ENCODE measurements around the gene IZUMO4. TPM values are rescaled to one million over a fixed set of nuclear protein-coding genes. Genes with fewer than 3 reads are reported as not detected.
A peak's percentile ranks its signal among the peaks of the same experiment; 100 is the strongest.
"Not testable (repeated sequence)": the region's sequence is repeated elsewhere in the genome, so short reads cannot be mapped to it uniquely, and the experiment has no call there.

Gene IZUMO4
- polyA plus RNA-seq, 4 donors = 4.0 to 9.2 (median 7.4) TPM

- DNase-seq (ENCODE audit: low read depth in 4 of 4, low spot score in 2 of 4) = no peak
Observed at GRCh38 chr19:2080336-2080988, 16.3 kb upstream of the IZUMO4 start.

- no peak for DNase-seq (ENCODE audit: low read depth in 4 of 4, low spot score in 2 of 4)
Observed at GRCh38 chr19:2081873-2082810, 14.6 kb upstream of the IZUMO4 start.

DNA sequence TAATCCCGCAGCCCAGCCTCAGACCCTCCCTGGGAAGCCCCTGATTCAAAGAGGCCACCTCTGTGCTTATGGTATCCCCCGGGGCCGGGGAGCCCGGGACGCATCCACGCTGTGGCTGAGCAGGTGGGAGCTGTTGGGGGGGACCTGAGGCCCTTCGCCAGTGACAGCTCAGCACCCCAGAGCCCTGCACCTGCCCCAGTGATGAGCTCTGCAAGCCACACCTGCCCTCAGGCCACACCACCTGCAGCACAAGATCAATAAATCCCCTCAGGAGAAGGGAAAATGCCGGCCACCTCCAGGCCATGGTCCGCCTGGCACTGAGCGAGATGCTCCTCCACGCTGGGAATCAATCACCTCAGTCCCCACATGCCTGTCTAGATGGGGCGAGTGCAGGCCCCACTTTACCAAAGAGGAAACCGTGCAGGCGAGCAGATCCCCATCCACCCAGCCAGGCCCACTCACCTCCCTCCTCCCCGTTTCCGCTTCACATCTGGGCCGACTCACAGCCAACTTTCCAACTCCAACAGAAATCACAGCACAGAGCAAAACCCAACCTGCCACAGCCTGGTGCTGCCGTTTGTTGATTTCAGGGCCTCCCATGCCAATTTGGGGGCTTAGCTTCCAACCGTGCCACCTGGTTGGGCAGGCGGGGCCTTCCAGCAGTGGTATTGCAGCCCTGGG is 13.4 kb upstream of the IZUMO4 start:
- no peak for DNase-seq (ENCODE audit: low read depth in 4 of 4, low spot score in 2 of 4)

DNA sequence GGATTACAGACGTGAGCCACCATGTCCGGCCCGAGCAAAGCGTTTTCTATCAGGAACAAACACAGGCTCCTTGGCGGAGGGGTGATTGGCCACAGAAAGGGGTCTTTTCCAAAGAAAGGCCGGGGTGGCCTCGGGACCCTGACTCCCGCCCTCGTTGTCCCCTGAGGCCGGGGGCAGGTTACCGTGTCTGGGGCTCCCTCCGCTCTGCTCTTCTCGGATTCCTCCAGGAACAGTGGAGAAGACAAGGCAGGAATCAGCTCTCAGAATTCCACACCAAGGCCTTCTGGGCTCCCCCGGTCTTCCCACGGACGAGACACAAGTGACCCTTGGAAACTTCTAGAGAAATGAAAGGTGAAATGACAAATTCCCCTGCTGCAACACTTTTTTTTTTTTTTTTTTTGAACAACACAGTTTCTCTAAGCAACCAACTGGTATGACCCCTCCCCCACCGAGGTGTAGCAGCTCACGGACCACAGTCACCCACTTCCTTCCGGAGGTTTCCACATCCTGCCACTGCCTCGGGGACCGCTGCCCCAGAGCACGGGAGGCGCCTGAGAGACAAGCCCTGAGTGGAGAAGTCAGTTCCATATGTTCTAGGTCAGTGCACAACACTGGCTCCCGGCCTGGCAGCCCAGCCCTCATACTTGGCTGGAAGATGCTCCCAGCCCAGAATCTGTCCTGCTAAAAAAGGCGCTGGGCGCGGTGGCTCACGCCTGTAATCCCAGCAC is 11.6 kb upstream of the IZUMO4 start:
- no peak for DNase-seq (ENCODE audit: low read depth in 4 of 4, low spot score in 2 of 4)

GRCh38 chr19:2086695-2087620 is 9.8 kb upstream of the IZUMO4 start:
- DNase-seq (ENCODE audit: low read depth in 4 of 4, low spot score in 2 of 4) = not testable (repeated sequence)

DNA sequence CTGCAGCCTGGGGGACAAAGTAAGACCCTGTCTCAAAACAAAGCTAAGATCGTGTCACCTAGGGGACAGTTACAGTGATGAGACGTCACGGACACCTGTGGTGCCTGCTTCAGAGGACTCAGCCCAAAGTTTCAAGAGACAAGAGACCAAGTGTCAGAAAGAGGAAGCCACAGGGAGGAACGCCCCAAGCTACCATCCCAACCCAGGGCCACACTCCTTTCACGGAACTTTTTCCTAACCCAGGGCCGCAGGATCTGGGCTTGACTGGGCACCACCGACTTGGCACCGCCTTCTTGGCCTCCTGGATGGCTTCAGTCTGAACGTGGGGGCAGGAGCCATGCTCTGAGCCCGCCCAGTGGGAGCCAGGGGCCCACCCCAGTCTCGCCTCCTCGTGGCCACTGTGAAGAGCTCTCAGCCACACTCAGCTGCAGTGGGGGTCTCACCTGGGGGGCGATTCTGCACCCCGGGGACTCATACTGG is 9.1 kb upstream of the IZUMO4 start:
- DNase-seq (ENCODE audit: low read depth in 4 of 4, low spot score in 2 of 4) = no peak

GRCh38 chr19:2089001-2089711 is 7.6 kb upstream of the IZUMO4 start:
- DNase-seq (ENCODE audit: low read depth in 4 of 4, low spot score in 2 of 4) = no peak

GRCh38 chr19:2089727-2090053 is 7.0 kb upstream of the IZUMO4 start:
- no peak for DNase-seq (ENCODE audit: low read depth in 4 of 4, low spot score in 2 of 4)

- DNase-seq (ENCODE audit: low read depth in 4 of 4, low spot score in 2 of 4) = not testable (repeated sequence)
Observed at GRCh38 chr19:2091926-2092525, 4.7 kb upstream of the IZUMO4 start.

GRCh38 chr19:2096034-2096479 is 658 bp upstream of the IZUMO4 start, which contains the start of gene MOB3A:
TSS of gene MOB3A (minus strand) at chr19:2096326. CDS start at chr19:2078560, 17,766 bp downstream.
- peak in 2 of 4 donors; percentile 82 to 88 for DNase-seq (ENCODE audit: low read depth in 4 of 4, low spot score in 2 of 4)

DNA sequence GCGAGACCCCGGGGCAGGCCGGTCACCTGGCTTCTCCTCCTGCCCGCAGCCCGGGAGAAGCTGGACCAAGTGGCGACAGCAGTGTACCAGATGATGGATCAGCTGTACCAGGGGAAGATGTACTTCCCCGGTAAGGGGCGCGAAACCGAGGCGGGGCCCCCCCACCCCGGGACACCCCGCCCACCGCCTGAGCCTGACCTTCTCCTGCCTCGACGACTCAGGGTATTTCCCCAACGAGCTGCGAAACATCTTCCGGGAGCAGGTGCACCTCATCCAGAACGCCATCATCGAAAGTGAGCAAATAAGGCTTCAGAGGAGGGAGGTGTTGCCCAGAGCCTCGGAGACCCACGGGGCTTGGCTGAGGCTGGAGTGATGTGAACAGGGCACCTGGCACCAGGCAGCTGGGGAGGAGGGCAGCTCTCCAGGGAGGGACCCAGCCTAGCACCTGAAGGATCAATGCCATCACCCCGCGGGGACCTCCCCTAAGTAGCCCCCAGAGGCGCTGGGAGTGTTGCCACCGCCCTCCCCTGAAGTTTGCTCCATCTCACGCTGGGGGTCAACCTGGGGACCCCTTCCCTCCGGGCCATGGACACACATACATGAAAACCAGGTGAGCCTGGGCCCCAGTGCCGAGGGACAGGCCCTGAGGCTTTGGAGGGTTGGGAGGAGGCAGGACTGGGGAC is 629 bp downstream of the IZUMO4 start:
- no peak for DNase-seq (ENCODE audit: low read depth in 4 of 4, low spot score in 2 of 4)

- no peak for DNase-seq (ENCODE audit: low read depth in 4 of 4, low spot score in 2 of 4)
Observed at GRCh38 chr19:2097886-2098327, 1.2 kb downstream of the IZUMO4 start.

- DNase-seq (ENCODE audit: low read depth in 4 of 4, low spot score in 2 of 4) = no peak
Observed at GRCh38 chr19:2099054-2099501, 2.4 kb downstream of the IZUMO4 start.

GRCh38 chr19:2099937-2100718 is 3.4 kb downstream of the IZUMO4 start:
- DNase-seq (ENCODE audit: low read depth in 4 of 4, low spot score in 2 of 4) = no peak

GRCh38 chr19:2100719-2101061 is 4.0 kb downstream of the IZUMO4 start:
- DNase-seq (ENCODE audit: low read depth in 4 of 4, low spot score in 2 of 4) = no peak

DNA sequence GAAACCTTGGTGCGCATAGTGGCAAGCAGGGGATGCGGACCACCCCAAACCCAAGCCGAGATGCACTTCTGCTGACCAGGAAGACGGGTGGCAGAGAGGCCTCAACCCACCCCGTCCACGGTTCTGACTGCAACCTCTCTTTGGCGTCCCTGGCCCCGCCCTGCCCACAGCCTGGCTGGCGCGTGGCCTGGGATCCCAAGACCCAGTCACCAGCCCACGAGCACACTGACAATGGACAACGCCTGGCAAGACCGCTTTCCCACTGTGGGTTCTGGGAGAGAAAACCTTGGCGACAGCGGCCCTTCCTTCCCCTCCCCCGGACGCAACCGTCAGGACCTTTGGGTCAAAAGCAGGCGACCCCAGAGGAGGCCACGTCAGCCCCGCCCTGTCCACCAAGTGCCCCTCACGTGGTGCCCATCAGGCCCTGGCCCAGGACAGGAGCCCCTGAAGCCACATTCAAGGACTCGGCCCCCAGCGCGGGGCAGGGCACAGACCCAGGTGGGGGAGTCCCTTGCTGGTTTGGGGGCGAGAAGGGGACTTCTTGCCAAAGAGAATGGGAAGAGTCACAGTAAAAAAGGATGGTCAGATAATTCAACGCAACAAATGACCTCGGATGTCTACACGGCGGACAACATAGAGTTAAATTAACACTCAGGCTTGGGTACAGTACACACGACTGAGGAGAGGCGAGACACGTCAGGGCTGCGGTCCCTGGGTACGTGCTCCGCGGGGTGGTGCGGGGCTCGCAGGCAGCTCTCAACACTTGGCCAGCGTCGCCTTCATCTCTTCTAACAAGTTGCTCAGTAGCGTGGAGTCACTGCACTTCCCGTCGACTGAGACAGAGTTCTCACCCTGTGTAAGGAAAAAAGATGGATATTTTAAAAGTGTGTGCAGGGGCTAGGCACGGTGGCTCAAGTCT is 5.0 kb downstream of the IZUMO4 start:
- DNase-seq (ENCODE audit: low read depth in 4 of 4, low spot score in 2 of 4) = no peak
